ENCODE measurements around the gene NCOA6. TPM values are rescaled to one million over a fixed set of nuclear protein-coding genes. Genes with fewer than 3 reads are reported as not detected.
"Not testable (repeated sequence)": the region's sequence is repeated elsewhere in the genome, so short reads cannot be mapped to it uniquely, and the experiment has no call there.

Gene NCOA6
- total RNA-seq, 1 donor from 2014 or later = 20.1 TPM

DNA sequence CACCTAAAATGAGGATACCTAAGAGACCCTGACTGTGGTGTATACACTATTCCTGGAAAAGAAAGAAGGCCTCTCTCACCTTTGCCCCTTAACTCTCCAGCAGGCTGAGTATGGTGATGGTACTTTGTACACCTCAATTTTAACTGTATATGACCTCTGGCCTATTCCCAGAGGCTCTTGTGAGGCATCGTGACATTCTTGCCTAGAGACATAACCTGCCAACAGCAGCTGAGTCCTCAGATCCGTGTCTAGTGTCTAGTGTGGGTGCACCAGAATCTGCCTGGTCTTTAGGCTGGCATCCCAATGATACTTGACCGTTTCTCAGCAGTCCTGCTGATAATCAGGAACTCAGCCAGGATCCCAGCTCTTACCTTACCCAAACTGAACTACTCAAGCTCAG, 101.3 kb downstream of the NCOA6 start:
- no peak for DNase-seq (ENCODE audit: extremely low read depth, low read depth, low spot score)

DNA sequence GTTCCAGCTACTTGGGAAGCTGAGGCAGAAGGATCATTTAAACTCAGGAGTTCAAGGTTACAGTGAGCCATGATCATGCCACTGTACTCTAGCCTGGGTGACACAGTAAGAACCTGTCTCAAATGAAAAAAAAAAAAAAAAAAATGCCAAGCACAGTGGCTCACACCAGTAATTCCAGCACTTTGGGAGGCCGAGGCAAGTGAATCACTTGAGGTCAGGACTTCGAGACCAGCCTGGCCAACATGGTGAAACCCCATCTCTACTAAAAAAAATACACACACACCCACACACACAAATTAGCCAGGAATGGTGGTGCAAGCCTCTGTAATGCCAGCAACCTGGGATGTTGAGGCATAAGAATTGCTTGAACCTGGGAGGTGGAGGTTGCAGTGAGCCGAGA, 102.9 kb downstream of the NCOA6 start:
- DNase-seq (ENCODE audit: extremely low read depth, low read depth, low spot score) = not testable (repeated sequence)

GRCh38 chr20:34720266-34720665, 105.2 kb downstream of the NCOA6 start:
- DNase-seq (ENCODE audit: extremely low read depth, low read depth, low spot score) = no peak

- DNase-seq (ENCODE audit: extremely low read depth, low read depth, low spot score) = not testable (repeated sequence)
These were observed 106.0 kb downstream of the NCOA6 start for GRCh38 chr20:34719242-34720017.

DNA sequence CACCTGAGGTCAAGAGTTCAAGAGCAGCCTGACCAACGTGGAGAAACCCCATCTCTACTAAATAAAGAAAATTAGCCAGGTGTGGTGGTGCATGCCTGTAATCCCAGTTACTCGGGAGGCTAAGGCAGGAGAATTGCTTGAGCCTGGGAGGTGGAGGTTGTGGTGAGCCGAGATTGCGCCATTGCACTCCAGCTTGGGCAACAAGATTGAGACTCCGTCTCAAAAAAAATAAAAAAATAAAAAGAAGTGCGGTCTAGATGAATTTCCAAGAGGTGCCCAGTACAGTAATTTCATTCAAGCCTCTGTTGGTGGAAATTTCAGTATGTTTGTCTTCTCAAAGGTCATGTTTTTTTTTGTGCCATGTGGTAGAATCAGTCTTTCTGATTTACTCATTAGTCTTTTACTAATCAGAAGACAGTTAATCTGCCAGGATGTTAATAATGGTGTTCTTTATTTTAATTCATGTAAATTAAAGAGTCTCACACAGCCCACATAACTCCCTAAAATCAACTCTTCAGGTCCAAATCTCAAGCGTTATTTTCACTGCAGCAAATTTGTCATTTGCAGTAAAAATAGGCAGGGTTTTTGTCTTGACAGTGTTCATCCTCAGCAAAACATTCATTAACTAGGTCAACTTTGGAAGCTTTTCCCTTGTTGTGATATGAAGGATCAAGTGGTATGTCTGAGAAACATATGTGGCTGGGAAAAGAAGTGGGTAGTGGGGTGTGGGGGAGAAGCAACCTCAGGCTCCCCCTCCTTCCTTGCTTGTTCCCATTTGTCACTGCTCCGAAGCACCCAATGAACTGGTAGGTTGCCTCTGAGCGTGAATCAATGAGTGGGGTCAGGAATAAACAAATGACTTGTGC, 108.0 kb downstream of the NCOA6 start:
- DNase-seq (ENCODE audit: extremely low read depth, low read depth, low spot score) = no peak

DNA sequence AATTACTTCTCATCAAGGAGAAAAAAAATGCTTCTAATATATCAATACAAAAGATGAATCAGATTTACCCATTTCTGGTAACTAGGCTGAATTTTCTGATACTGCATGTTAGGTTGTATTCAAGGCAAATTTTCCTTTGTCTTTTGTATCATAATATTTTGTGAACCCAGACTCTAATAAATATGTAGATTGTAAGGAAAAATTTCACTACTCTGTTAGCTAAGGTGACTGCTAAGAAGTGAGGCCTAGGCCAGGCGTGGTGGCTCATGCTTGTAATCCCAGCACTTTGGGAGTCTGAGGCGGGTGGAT, 108.6 kb downstream of the NCOA6 start:
- no peak for DNase-seq (ENCODE audit: extremely low read depth, low read depth, low spot score)

DNA sequence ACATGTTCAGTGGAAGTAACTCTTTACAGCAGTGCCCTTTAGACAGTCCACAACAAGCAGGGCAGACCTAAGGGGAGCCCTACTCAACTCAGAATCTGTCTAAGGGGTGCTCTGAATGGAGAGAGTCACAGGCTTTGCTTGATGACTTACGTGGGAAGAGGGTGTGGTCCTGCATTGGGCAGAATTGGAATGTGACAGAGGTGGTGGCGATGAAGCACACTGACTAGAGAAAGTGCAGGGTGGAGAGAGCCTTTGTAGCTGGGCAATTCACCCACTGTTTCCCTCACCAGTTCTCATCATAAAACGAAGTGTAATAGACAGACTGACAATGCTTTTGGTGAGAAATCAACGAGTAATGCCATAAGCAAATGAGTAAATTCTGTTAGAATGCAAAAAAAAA, 110.1 kb downstream of the NCOA6 start:
- DNase-seq (ENCODE audit: extremely low read depth, low read depth, low spot score) = no peak

DNA sequence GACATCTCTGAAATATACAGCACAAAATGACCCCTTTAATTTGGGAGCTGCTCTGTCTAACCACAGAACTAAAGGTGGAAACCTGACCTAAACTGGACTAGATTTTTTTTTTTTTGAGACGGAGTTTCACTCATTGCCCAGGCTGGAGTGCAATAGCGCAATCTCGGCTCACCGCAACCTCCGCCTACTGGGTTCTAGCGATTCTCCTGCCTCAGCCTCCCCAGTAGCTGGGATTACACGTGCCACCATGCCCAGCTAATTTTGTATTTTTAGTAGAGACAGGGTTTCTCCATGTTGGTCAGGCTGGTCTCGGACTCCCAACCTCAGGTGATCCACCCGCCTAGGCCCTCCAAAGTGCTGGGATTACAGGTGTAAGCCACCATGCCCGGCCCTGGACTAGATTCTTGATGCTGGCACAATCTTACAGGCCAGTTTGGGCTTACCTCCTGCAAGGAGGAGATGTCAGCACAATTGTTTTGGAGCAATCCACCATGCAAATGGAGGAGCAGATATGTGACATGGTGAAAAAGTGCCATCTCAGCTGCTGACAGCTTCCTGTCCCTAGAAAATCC, 111.4 kb downstream of the NCOA6 start:
- not testable (repeated sequence) for DNase-seq (ENCODE audit: extremely low read depth, low read depth, low spot score)

- peak; percentile 94 for DNase-seq (ENCODE audit: extremely low read depth, low read depth, low spot score)
These were observed 112.1 kb downstream of the NCOA6 start for GRCh38 chr20:34713194-34713943.

- no peak for DNase-seq (ENCODE audit: extremely low read depth, low read depth, low spot score)
These were observed 112.8 kb downstream of the NCOA6 start for GRCh38 chr20:34712525-34713192.

DNA sequence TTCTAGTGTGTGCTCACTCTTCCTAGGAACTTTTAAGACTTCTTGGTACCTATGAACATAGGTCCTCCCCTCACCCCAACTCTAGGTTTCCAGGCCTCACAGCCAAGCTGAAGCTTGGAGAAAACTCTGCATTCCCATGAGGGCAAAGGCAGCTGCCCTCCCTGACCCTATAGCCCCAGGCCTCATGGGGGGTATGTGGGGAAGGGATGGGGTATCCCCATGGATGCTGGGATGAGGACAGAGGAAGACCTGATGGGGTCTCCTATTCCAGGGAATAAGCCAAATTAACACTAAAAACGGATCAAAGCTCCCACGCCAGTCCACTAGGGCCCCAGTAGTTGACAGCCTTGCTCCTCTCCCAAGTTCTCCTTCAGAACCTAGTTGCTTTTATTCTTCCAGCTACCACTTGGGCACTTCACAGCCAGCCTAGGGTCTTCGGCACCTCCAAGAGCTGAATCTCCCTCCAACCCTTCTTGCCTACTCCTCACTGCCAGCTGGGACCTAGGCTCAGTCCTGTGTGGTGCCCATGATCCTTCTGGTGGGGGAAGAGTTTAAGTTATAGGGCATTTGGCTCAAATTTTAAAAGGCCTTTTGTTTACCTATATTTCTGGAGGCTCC, 113.5 kb downstream of the NCOA6 start:
- no peak for DNase-seq (ENCODE audit: extremely low read depth, low read depth, low spot score)

- no peak for DNase-seq (ENCODE audit: extremely low read depth, low read depth, low spot score)
These were observed 114.4 kb downstream of the NCOA6 start for GRCh38 chr20:34710861-34711574.

- no peak for DNase-seq (ENCODE audit: extremely low read depth, low read depth, low spot score)
These were observed 114.9 kb downstream of the NCOA6 start for GRCh38 chr20:34710568-34710839.

GRCh38 chr20:34709831-34710567, 115.5 kb downstream of the NCOA6 start:
- DNase-seq (ENCODE audit: extremely low read depth, low read depth, low spot score) = no peak

DNA sequence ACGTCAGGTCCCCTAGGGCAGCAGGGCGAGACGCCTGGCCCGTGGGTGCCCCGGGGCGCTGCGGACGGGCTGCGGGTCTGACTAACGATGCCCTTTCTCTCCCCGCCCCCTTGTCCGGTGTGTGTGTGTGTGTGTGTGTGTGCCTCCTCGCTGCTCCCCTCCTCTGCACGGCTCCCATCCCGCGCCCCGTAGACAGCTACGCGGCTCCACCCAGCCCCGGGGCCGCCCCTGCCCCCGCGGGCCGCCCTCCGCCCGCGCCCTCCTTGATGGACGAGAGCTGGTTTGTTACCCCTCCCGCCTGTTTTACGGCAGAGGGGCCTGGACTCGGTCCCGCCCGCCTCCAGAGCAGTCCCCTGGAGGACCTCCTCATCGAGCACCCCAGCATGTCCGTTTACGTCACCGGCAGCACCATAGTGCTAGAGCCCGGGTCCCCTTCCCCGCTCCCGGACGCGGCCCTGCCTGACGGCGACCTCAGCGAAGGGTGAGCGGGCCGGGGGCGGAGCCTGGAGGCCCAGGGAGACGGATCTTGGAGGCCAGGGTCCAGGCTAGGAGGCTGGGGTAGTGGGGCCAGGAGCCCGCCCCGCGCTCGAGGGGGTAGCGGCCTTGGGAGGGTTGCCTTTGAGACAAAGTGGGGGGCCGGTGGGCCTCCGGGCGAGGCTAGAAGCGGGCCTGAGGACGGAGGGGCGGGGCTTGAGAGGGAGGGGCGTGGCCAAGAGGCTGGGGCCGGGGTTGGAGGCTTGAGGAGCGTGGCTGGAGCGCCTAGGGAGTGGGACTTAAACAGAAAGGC, 116.2 kb downstream of the NCOA6 start:
- no peak for DNase-seq (ENCODE audit: extremely low read depth, low read depth, low spot score)

- DNase-seq (ENCODE audit: extremely low read depth, low read depth, low spot score) = no peak
These were observed 116.8 kb downstream of the NCOA6 start for GRCh38 chr20:34708621-34709043.

GRCh38 chr20:34706912-34707784, 118.3 kb downstream of the NCOA6 start:
- no peak for DNase-seq (ENCODE audit: extremely low read depth, low read depth, low spot score)

Data from glomerular endothelial cell (primary cell).